Astrocyte of the cerebellum (primary cell): ENCODE data around the gene GAL3ST3.
A peak's percentile ranks its signal among the peaks of the same experiment; 100 is the strongest.

ENCODE experiments used
- DNase-seq: peaks from one replicate; pipeline ENCODE4 v3.0.0-alpha.2; 2011; ENCODE audit warnings: low read depth
- H3K4me3 ChIP-seq: 2 replicates; pipeline ENCODE4 v1.5.1; 2011; ENCODE audit warnings: mild to moderate bottlenecking, low read depth, low read length, moderate library complexity
- CTCF ChIP-seq: IDR thresholded peaks from 2 replicates; pipeline ENCODE4 v1.5.1; 2012; ENCODE audit warnings: low read length, low read depth, moderate library complexity, mild to moderate bottlenecking; ENCODE audit errors: missing control alignments
- in situ Hi-C: cut with HindIII; loops from 2 replicates; pipeline ENCODE4 v1.10.0; 2017; ENCODE audit warnings: low sequenced_read_pairs

Gene GAL3ST3

GRCh38 chr11:66045177-66045639, 3.8 kb downstream of the GAL3ST3 start:
- TF ChIP-seq CTCF = peak; percentile 94
- in situ Hi-C loops = no loop called here
- peak; percentile 43 for DNase-seq
- H3K4me3 ChIP-seq = no peak overlapping the region

GRCh38 chr11:66044757-66045156, 4.2 kb downstream of the GAL3ST3 start:
- no peak overlapping the region for H3K4me3 ChIP-seq
- DNase-seq = no peak
- TF ChIP-seq CTCF = no peak
- in situ Hi-C loops = no loop called here

GRCh38 chr11:66042996-66043906, 5.7 kb downstream of the GAL3ST3 start:
- no peak overlapping the region for H3K4me3 ChIP-seq
- in situ Hi-C loops = no loop called here
- DNase-seq = no peak
- TF ChIP-seq CTCF = no peak

- no peak overlapping the region for H3K4me3 ChIP-seq
- in situ Hi-C loops = no loop called here
- no peak for DNase-seq
- no peak for TF ChIP-seq CTCF
Measured at GRCh38 chr11:66042227-66042995, 6.5 kb downstream of the GAL3ST3 start.

- in situ Hi-C loops = no loop called here
Measured at GRCh38 chr11:66039765-66040164, 9.2 kb downstream of the GAL3ST3 start.

More at GRCh38 chr11:66039765-66040164, 9.2 kb downstream of the GAL3ST3 start:
- no peak overlapping the region for H3K4me3 ChIP-seq
- no peak for TF ChIP-seq CTCF
- no peak for DNase-seq
